GM12864 (cell line): Measurements from ENCODE around the gene NCAPG2.
"Not testable (repeated sequence)": the region's sequence is repeated elsewhere in the genome, so short reads cannot be mapped to it uniquely, and the experiment has no call there.

Source experiments
- DNase-seq: peaks from one replicate; pipeline ENCODE4 v3.0.0-alpha.2; 2011; ENCODE audit warnings: low read depth
- H3K4me3 ChIP-seq: 2 replicates; pipeline ENCODE4 v1.5.1; 2011; ENCODE audit warnings: mild to moderate bottlenecking, low read depth, low read length, control low read depth
- CTCF ChIP-seq: IDR thresholded peaks from 2 replicates; pipeline ENCODE4 v1.5.1; 2011; ENCODE audit warnings: low read depth, mild to moderate bottlenecking, moderate library complexity, low read length, control low read depth, inconsistent platforms; ENCODE audit errors: missing control alignments

The NCAPG2 gene

GRCh38 chr7:158706710-158707590, 2.3 kb upstream of the NCAPG2 start:
- no peak for TF ChIP-seq CTCF
- DNase-seq, result no peak
- H3K4me3 ChIP-seq, result no peak overlapping the region

GRCh38 chr7:158706273-158706704, 1.7 kb upstream of the NCAPG2 start:
- no peak overlapping the region for H3K4me3 ChIP-seq
- TF ChIP-seq CTCF, result no peak
- DNase-seq, result no peak

GRCh38 chr7:158705234-158705850, 738 bp upstream of the NCAPG2 start:
- H3K4me3 ChIP-seq, result peak overlapping the region; percentile 72
- TF ChIP-seq CTCF, result no peak
- no peak for DNase-seq

GRCh38 chr7:158703679-158704523, 703 bp downstream of the NCAPG2 start:
- DNase-seq, result not testable (repeated sequence)
- H3K4me3 ChIP-seq, result peak overlapping the region; percentile 72

- DNase-seq, result no peak
- H3K4me3 ChIP-seq, result peak overlapping the region; percentile 72
- no peak for TF ChIP-seq CTCF
Measured at GRCh38 chr7:158702944-158703343, 1.7 kb downstream of the NCAPG2 start.

- H3K4me3 ChIP-seq, result no peak overlapping the region
- no peak for TF ChIP-seq CTCF
- no peak for DNase-seq
Measured at GRCh38 chr7:158702196-158702595, 2.4 kb downstream of the NCAPG2 start.

- no peak overlapping the region for H3K4me3 ChIP-seq
- DNase-seq, result no peak
- no peak for TF ChIP-seq CTCF
Measured at GRCh38 chr7:158700008-158700407, 4.6 kb downstream of the NCAPG2 start.
